ENCODE data around the gene XXYLT1.

- TF ChIP-seq EZH2phosphoT487 (IDR thresholded peaks at IDR 0.05) = no peak
- TF ChIP-seq CTCF (IDR thresholded peaks at IDR 0.05) = no peak
- TF ChIP-seq EZH2 (IDR thresholded peaks at IDR 0.05) = no peak
These were observed 152.3 kb downstream of the XXYLT1 start for GRCh38 chr3:195118671-195119070.
